ENCODE measurements around the gene YIPF6. TPM values are rescaled to one million over a fixed set of nuclear protein-coding genes. Genes with fewer than 3 reads are reported as not detected.

YIPF6 gene
- total and polyA plus RNA-seq, 2 of the 13 experiments (the other 11 are each of a cell fraction or from before 2014, with no cell fraction given): 37.8 to 43.6 TPM

DNA sequence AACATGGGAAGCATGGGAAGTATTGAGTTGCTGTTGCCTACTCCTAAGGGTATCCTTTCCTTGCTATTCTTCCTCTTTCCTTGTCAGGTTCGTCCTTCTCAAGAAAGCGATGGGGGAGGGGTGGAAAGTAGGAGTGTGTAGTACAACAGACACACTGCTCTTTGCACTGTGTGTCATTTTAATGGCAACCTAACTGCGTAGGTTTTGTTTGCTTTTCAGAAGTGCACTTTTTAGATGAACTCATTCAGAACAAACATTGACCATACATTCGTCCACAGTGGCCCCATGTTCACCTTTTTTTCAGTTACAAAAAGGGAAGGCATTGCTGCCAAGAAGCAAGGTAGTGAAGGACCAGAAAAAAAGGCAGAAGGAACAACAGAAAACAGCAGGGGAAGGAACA, 10.2 kb upstream of the YIPF6 start (continued):
- TF ChIP-seq ZFX (CRISPR knock-in tag; IDR thresholded peaks at IDR 0.05; ENCODE audit: low read depth): 0 out of 2 replicates have a peak, but pooled peaks have one; percentile 16
- peak; percentile 81 for TF ChIP-seq FOSL2 (CRISPR knock-in tag; IDR thresholded peaks at IDR 0.05)
- TF ChIP-seq ZNF660 (CRISPR knock-in tag; IDR thresholded peaks at IDR 0.05; ENCODE audit: borderline replicate concordance, low read depth): no peak
- 0 out of 2 replicates have a peak, but pooled peaks have one; percentile 9 for TF ChIP-seq CREB1 (IDR thresholded peaks at IDR 0.05)
- TF ChIP-seq CREB1 (CRISPR knock-in tag; IDR thresholded peaks at IDR 0.05): peak; percentile 55
- peak; percentile 60; the same call in 1 of the 2 replicates for TF ChIP-seq RXRB (CRISPR knock-in tag; IDR thresholded peaks at IDR 0.05; ENCODE audit: borderline replicate concordance)
- TF ChIP-seq ZNF644 (CRISPR knock-in tag; IDR thresholded peaks at IDR 0.05; ENCODE audit: low read depth): 0 out of 2 replicates have a peak, but pooled peaks have one; percentile 23
- TF ChIP-seq ZNF552 (CRISPR knock-in tag; IDR thresholded peaks at IDR 0.05; ENCODE audit: borderline replicate concordance): no peak
- TF ChIP-seq ZBTB20 (CRISPR knock-in tag; IDR thresholded peaks at IDR 0.05; ENCODE audit: borderline replicate concordance, low read depth): peak; percentile 77; the same call in 1 of the 2 replicates
- TF ChIP-seq, protein P1, sequence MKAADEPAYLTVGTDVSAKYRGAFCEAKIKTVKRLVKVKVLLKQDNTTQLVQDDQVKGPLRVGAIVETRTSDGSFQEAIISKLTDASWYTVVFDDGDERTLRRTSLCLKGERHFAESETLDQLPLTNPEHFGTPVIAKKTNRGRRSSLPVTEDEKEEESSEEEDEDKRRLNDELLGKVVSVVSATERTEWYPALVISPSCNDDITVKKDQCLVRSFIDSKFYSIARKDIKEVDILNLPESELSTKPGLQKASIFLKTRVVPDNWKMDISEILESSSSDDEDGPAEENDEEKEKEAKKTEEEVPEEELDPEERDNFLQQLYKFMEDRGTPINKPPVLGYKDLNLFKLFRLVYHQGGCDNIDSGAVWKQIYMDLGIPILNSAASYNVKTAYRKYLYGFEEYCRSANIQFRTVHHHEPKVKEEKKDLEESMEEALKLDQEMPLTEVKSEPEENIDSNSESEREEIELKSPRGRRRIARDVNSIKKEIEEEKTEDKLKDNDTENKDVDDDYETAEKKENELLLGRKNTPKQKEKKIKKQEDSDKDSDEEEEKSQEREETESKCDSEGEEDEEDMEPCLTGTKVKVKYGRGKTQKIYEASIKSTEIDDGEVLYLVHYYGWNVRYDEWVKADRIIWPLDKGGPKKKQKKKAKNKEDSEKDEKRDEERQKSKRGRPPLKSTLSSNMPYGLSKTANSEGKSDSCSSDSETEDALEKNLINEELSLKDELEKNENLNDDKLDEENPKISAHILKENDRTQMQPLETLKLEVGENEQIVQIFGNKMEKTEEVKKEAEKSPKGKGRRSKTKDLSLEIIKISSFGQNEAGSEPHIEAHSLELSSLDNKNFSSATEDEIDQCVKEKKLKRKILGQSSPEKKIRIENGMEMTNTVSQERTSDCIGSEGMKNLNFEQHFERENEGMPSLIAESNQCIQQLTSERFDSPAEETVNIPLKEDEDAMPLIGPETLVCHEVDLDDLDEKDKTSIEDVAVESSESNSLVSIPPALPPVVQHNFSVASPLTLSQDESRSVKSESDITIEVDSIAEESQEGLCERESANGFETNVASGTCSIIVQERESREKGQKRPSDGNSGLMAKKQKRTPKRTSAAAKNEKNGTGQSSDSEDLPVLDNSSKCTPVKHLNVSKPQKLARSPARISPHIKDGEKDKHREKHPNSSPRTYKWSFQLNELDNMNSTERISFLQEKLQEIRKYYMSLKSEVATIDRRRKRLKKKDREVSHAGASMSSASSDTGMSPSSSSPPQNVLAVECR (CRISPR knock-in tag; IDR thresholded peaks at IDR 0.05; ENCODE audit: borderline replicate concordance): peak; percentile 26; the same call in 1 of the 2 replicates
- no peak for TF ChIP-seq ZNF749 (CRISPR knock-in tag; IDR thresholded peaks at IDR 0.05; ENCODE audit: borderline replicate concordance)
- 0 out of 2 replicates have a peak, but pooled peaks have one; percentile 15 for TF ChIP-seq IRF2 (CRISPR knock-in tag; IDR thresholded peaks at IDR 0.05)
- TF ChIP-seq REST (IDR thresholded peaks at IDR 0.05; ENCODE audit: borderline replicate concordance in 1 of 2, low read depth in 1 of 2, low read length in 2 of 2): 0 out of 4 replicates have a peak, but pooled peaks of 1 of the 2 experiments have one; percentile 7
- TF ChIP-seq ZNF260 (CRISPR knock-in tag; IDR thresholded peaks at IDR 0.05; ENCODE audit: borderline replicate concordance, low read depth): no peak
- TF ChIP-seq JUN (CRISPR knock-in tag; IDR thresholded peaks at IDR 0.05): peak; percentile 88
- TF ChIP-seq, protein P2, sequence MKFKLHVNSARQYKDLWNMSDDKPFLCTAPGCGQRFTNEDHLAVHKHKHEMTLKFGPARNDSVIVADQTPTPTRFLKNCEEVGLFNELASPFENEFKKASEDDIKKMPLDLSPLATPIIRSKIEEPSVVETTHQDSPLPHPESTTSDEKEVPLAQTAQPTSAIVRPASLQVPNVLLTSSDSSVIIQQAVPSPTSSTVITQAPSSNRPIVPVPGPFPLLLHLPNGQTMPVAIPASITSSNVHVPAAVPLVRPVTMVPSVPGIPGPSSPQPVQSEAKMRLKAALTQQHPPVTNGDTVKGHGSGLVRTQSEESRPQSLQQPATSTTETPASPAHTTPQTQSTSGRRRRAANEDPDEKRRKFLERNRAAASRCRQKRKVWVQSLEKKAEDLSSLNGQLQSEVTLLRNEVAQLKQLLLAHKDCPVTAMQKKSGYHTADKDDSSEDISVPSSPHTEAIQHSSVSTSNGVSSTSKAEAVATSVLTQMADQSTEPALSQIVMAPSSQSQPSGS (CRISPR knock-in tag; IDR thresholded peaks at IDR 0.05): peak; percentile 62; the same call in 1 of the 2 replicates

All from HepG2 (cell line).